MM.1S (cell line): Measurements from ENCODE around the gene SCPEP1.

Source experiments
- DNase-seq: peaks from one replicate; pipeline ENCODE4 v3.0.0-alpha.2; 2015
- H2AFZ ChIP-seq: fragments of 300-600 bp; sonication (generic); 2 replicates; pipeline ENCODE4 v1.6.0; 2016; ENCODE audit warnings: antibody characterized with exemption, low read length
- H3F3A ChIP-seq: fragments of 300-600 bp; sonication (generic); 2 replicates; pipeline ENCODE4 v1.6.1; 2016; ENCODE audit warnings: mild to moderate bottlenecking, antibody characterized with exemption, low read length, moderate library complexity, mixed read lengths; ENCODE audit not compliant: insufficient read depth
- H3K27ac ChIP-seq: fragments of 300-600 bp; sonication (generic); 2 replicates; pipeline ENCODE4 v1.5.1; 2016; ENCODE audit warnings: mild to moderate bottlenecking, low read length
- H3K27me3 ChIP-seq: fragments of 300-600 bp; sonication (generic); replicated peaks from 2 replicates; pipeline ENCODE4 v1.6.0; 2016; ENCODE audit warnings: low read length; ENCODE audit not compliant: insufficient read depth
- H3K36me3 ChIP-seq: fragments of 300-600 bp; sonication (generic); replicated peaks from 2 replicates; pipeline ENCODE4 v1.6.1; 2016; ENCODE audit warnings: mild to moderate bottlenecking, low read length, mixed read lengths; ENCODE audit not compliant: insufficient read depth
- H3K4me1 ChIP-seq: fragments of 300-600 bp; sonication (generic); 2 replicates; pipeline ENCODE4 v1.6.1; 2016; ENCODE audit warnings: low read length, mixed read lengths
- H3K4me2 ChIP-seq: fragments of 300-600 bp; sonication (generic); 2 replicates; pipeline ENCODE4 v1.6.0; 2016; ENCODE audit warnings: low read depth, low read length
- H3K4me3 ChIP-seq: fragments of 300-600 bp; sonication (generic); 2 replicates; pipeline ENCODE4 v1.5.1; 2016; ENCODE audit warnings: low read length, mixed read lengths
- H3K79me2 ChIP-seq: fragments of 300-600 bp; sonication (generic); 2 replicates; pipeline ENCODE4 v1.6.1; 2016; ENCODE audit warnings: mixed run types, low read length, mixed read lengths
- H3K9ac ChIP-seq: fragments of 300-600 bp; sonication (generic); 2 replicates; pipeline ENCODE4 v1.6.1; 2016; ENCODE audit warnings: low read length, mixed read lengths
- H3K9me2 ChIP-seq: fragments of 300-600 bp; sonication (generic); replicated peaks from 2 replicates; pipeline ENCODE4 v1.6.1; 2016; ENCODE audit warnings: mild to moderate bottlenecking, low read length, mixed read lengths; ENCODE audit not compliant: insufficient read depth
- H3K9me3 ChIP-seq: fragments of 300-600 bp; sonication (generic); replicated peaks from 2 replicates; pipeline ENCODE4 v1.6.1; 2016; ENCODE audit warnings: mild to moderate bottlenecking, low read length, mixed read lengths; ENCODE audit not compliant: insufficient read depth
- H4K20me1 ChIP-seq: fragments of 300-600 bp; sonication (generic); 2 replicates; pipeline ENCODE4 v1.6.1; 2016; ENCODE audit warnings: mild to moderate bottlenecking, low read length, moderate library complexity, mixed read lengths; ENCODE audit not compliant: insufficient read depth
- CTCF ChIP-seq: fragments of 300-600 bp; sonication (generic); IDR thresholded peaks from 2 replicates; pipeline ENCODE4 v1.5.1; 2016; ENCODE audit warnings: antibody characterized with exemption, low read length, mixed read lengths
- EZH2 ChIP-seq: fragments of 300-600 bp; sonication (generic); optimal IDR thresholded peaks from 2 replicates; pipeline ENCODE3; 2017; ENCODE audit warnings: low read depth, mild to moderate bottlenecking, antibody characterized with exemption, low read length, mixed read lengths
- EZH2phosphoT487 ChIP-seq: fragments of 300-600 bp; sonication (generic); IDR thresholded peaks from 2 replicates; pipeline ENCODE4 v1.6.1; 2018; ENCODE audit warnings: antibody characterized with exemption, low read length

Gene SCPEP1

GRCh38 chr17:57016071-57016763 is 38.3 kb downstream of the SCPEP1 start:
- Histone ChIP-seq H3K4me2 (no peak overlapping the region), H3K4me1 (no peaks in the 10 kb centered on the region), H3K27ac (no peak overlapping the region), H3K9me2 (no peaks in the 10 kb centered on the region), H3K36me3 (no peaks in the 10 kb centered on the region), H3K4me3 (no peak overlapping the region), H3K9ac (no peak overlapping the region), H2AFZ (no peak overlapping the region), H3F3A (no peaks in the 10 kb centered on the region), H4K20me1 (no peaks in the 10 kb centered on the region), H3K27me3 (no peaks in the 10 kb centered on the region), H3K9me3 (no peaks in the 10 kb centered on the region), H3K79me2 (no peaks in the 10 kb centered on the region)
- TF ChIP-seq EZH2, result no peak
- no peak for TF ChIP-seq EZH2phosphoT487
- no peak for TF ChIP-seq CTCF
- no peak for DNase-seq

- Histone ChIP-seq H3K36me3 (no peaks in the 10 kb centered on the region), H3K27ac (no peak overlapping the region), H3K79me2 (no peaks in the 10 kb centered on the region), H3K9ac (no peak overlapping the region), H3K4me3 (no peak overlapping the region), H2AFZ (no peak overlapping the region), H3K9me2 (no peaks in the 10 kb centered on the region), H3K9me3 (no peaks in the 10 kb centered on the region), H3K4me1 (no peaks in the 10 kb centered on the region), H3F3A (no peaks in the 10 kb centered on the region), H4K20me1 (no peaks in the 10 kb centered on the region), H3K4me2 (no peak overlapping the region), H3K27me3 (no peaks in the 10 kb centered on the region)
- no peak for TF ChIP-seq EZH2
- TF ChIP-seq EZH2phosphoT487, result no peak
- TF ChIP-seq CTCF, result no peak
- DNase-seq, result no peak
Measured at GRCh38 chr17:57016764-57017116, 38.8 kb downstream of the SCPEP1 start.

- TF ChIP-seq EZH2 (no peak), CTCF (no peak), EZH2phosphoT487 (no peak)
- Histone ChIP-seq H3K9me3 (no peaks in the 10 kb centered on the region), H2AFZ (no peak overlapping the region), H3K4me2 (no peak overlapping the region), H3F3A (no peaks in the 10 kb centered on the region), H3K4me3 (no peak overlapping the region), H3K27me3 (no peaks in the 10 kb centered on the region), H3K4me1 (no peaks in the 10 kb centered on the region), H3K79me2 (no peaks in the 10 kb centered on the region), H3K9ac (no peak overlapping the region), H3K9me2 (no peaks in the 10 kb centered on the region), H3K27ac (no peak overlapping the region), H3K36me3 (no peaks in the 10 kb centered on the region), H4K20me1 (no peaks in the 10 kb centered on the region)
- no peak for DNase-seq
Measured at GRCh38 chr17:57017625-57018024, 39.7 kb downstream of the SCPEP1 start.
